ENCODE measurements around the gene SLC35F2.

GRCh38 chr11:107743191-107743590 is 115.4 kb downstream of the SLC35F2 start:
- no peak for TF ChIP-seq CTCF (IDR thresholded peaks at IDR 0.05)
- TF ChIP-seq ZFX (IDR thresholded peaks at IDR 0.05; ENCODE audit: borderline replicate concordance), result no peak

All from 22Rv1 (cell line).